SK-N-SH (cell line): Measurements from ENCODE around the gene URAD.

Experiments
- CTCF ChIP-seq: fragments of 200-600 bp; sonication (generic); IDR thresholded peaks from 2 replicates; pipeline ENCODE4 v1.6.1; 2017; ENCODE audit warnings: antibody characterized with exemption, mild to moderate bottlenecking, moderate library complexity
- ELF1 ChIP-seq: IDR thresholded peaks from 2 replicates; pipeline ENCODE4 v1.4.0; 2012
- EP300 ChIP-seq, 2 experiments: IDR thresholded peaks; 2 replicates each; pipeline versions ENCODE4 v1.4.0 to v1.6.1; 2012; ENCODE audit warnings: borderline replicate concordance in 1 of 2, low read depth in 1 of 2, low read length in 1 of 2
- EZH2phosphoT487 ChIP-seq: fragments of 200-600 bp; sonication (generic); IDR thresholded peaks from 2 replicates; pipeline ENCODE4 v1.6.1; 2017; ENCODE audit warnings: low read depth, mixed run types, mild to moderate bottlenecking, antibody characterized with exemption, moderate library complexity, borderline replicate concordance
- FOSL2 ChIP-seq: IDR thresholded peaks from 2 replicates; pipeline ENCODE4 v1.4.0; 2012; ENCODE audit warnings: low read depth, mild to moderate bottlenecking, moderate library complexity, borderline replicate concordance
- GABPA ChIP-seq: IDR thresholded peaks from 2 replicates; pipeline ENCODE4 v1.4.0; 2012; ENCODE audit warnings: low read depth, mild to moderate bottlenecking
- JUND ChIP-seq: IDR thresholded peaks from 2 replicates; pipeline ENCODE4 v1.4.0; 2012
- NRF1 ChIP-seq: IDR thresholded peaks from 2 replicates; pipeline ENCODE4 v1.6.1; 2012; ENCODE audit warnings: low read depth, mild to moderate bottlenecking, low read length
- POLR2AphosphoS5 ChIP-seq: IDR thresholded peaks from 2 replicates; pipeline ENCODE4 v1.6.1; 2012; ENCODE audit warnings: low read depth, low read length
- SIN3A ChIP-seq: IDR thresholded peaks from 2 replicates; pipeline ENCODE4 v1.6.1; 2012; ENCODE audit warnings: low read depth, mild to moderate bottlenecking, low read length, moderate library complexity, borderline replicate concordance
- TEAD4 ChIP-seq: IDR thresholded peaks from 2 replicates; pipeline ENCODE4 v1.4.0; 2012; ENCODE audit warnings: mild to moderate bottlenecking, borderline replicate concordance; ENCODE audit not compliant: insufficient read depth
- YY1 ChIP-seq: IDR thresholded peaks from 2 replicates; pipeline ENCODE4 v1.4.0; 2012; ENCODE audit warnings: low read depth, mild to moderate bottlenecking
- TF ChIP-seq, protein P1 (sequence below): fragments of 150-350 bp; IDR thresholded peaks from 2 replicates; pipeline ENCODE4 v1.6.1; 2017; ENCODE audit warnings: antibody characterized with exemption, low read length, low read depth, borderline replicate concordance

GRCh38 chr13:27965343-27965739 is 23.2 kb downstream of the URAD start:
- no peak for TF ChIP-seq POLR2AphosphoS5
- TF ChIP-seq EP300 (IDR thresholded peaks at IDR 0.05; ENCODE audit: borderline replicate concordance in 1 of 2, low read depth in 1 of 2, low read length in 1 of 2): no peak
- no peak for TF ChIP-seq CTCF
- no peak for TF ChIP-seq JUND
- TF ChIP-seq, protein P1, sequence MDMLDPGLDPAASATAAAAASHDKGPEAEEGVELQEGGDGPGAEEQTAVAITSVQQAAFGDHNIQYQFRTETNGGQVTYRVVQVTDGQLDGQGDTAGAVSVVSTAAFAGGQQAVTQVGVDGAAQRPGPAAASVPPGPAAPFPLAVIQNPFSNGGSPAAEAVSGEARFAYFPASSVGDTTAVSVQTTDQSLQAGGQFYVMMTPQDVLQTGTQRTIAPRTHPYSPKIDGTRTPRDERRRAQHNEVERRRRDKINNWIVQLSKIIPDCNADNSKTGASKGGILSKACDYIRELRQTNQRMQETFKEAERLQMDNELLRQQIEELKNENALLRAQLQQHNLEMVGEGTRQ: no peak
- TF ChIP-seq YY1: no peak
- no peak for TF ChIP-seq GABPA
- TF ChIP-seq NRF1: no peak
- no peak for TF ChIP-seq SIN3A
- TF ChIP-seq EZH2phosphoT487: no peak
- no peak for TF ChIP-seq ELF1
- TF ChIP-seq FOSL2: no peak
- TF ChIP-seq TEAD4: no peak
